GM18861 (cell line): ENCODE measurements around the gene RAB38.
A peak's percentile ranks its signal among the peaks of the same experiment; 100 is the strongest.

Experiments
- ATAC-seq: cut with Tn5 transposase; IDR thresholded peaks from one replicate; pipeline ENCODE4 v1.9.1; 2021; ENCODE audit not compliant: unreplicated experiment

The RAB38 gene

GRCh38 chr11:88170673-88171072 is 4.6 kb downstream of the RAB38 start:
- ATAC-seq = no peak

GRCh38 chr11:88169881-88170280 is 5.4 kb downstream of the RAB38 start:
- ATAC-seq = no peak

- no peak for ATAC-seq
Observed at GRCh38 chr11:88169471-88169870, 5.8 kb downstream of the RAB38 start.

- ATAC-seq = no peak
Observed at GRCh38 chr11:88167853-88168252, 7.4 kb downstream of the RAB38 start.

GRCh38 chr11:88164806-88165585 is 10.2 kb downstream of the RAB38 start:
- ATAC-seq = peak; percentile 64

- peak; percentile 48 for ATAC-seq
Observed at GRCh38 chr11:88164320-88164719, 10.9 kb downstream of the RAB38 start.

GRCh38 chr11:88158081-88158480 is 17.2 kb downstream of the RAB38 start:
- no peak for ATAC-seq

- ATAC-seq = no peak
Observed at GRCh38 chr11:88157370-88157769, 17.9 kb downstream of the RAB38 start.

GRCh38 chr11:88152381-88152780 is 22.9 kb downstream of the RAB38 start:
- no peak for ATAC-seq

- ATAC-seq = no peak
Observed at GRCh38 chr11:88151709-88152265, 23.5 kb downstream of the RAB38 start.

- no peak for ATAC-seq
Observed at GRCh38 chr11:88146106-88146505, 29.1 kb downstream of the RAB38 start.

- ATAC-seq = no peak
Observed at GRCh38 chr11:88139865-88140264, 35.4 kb downstream of the RAB38 start.

GRCh38 chr11:88131764-88132470 is 43.3 kb downstream of the RAB38 start:
- peak; percentile 48 for ATAC-seq

- no peak for ATAC-seq
Observed at GRCh38 chr11:88122956-88123355, 52.3 kb downstream of the RAB38 start.

GRCh38 chr11:88119561-88119960 is 55.7 kb downstream of the RAB38 start:
- no peak for ATAC-seq

GRCh38 chr11:88117281-88117858 is 57.9 kb downstream of the RAB38 start:
- ATAC-seq = peak; percentile 61

GRCh38 chr11:88115828-88116755 is 59.2 kb downstream of the RAB38 start:
- no peak for ATAC-seq

GRCh38 chr11:88114486-88115045 is 60.7 kb downstream of the RAB38 start:
- no peak for ATAC-seq

GRCh38 chr11:88106666-88107065 is 68.6 kb downstream of the RAB38 start:
- no peak for ATAC-seq

GRCh38 chr11:88105951-88106350 is 69.3 kb downstream of the RAB38 start:
- no peak for ATAC-seq
